Colonic mucosa (tissue), 4 donors: ENCODE measurements around the gene KIAA1217. TPM values are rescaled to one million over a fixed set of nuclear protein-coding genes. Genes with fewer than 3 reads are reported as not detected.

Experiments used
- DNase-seq: peaks from one replicate; pipeline ENCODE4 v3.0.0-alpha.2; 2020
- H3K27ac ChIP-seq: fragments of 200-600 bp; one replicate; pipeline ENCODE4 v1.8.0; 2021
- H3K27me3 ChIP-seq: fragments of 200-600 bp; one replicate; pipeline ENCODE4 v1.8.0; 2021
- H3K36me3 ChIP-seq: fragments of 200-600 bp; one replicate; pipeline ENCODE4 v1.8.0; 2021
- H3K4me1 ChIP-seq: fragments of 200-600 bp; one replicate; pipeline ENCODE4 v1.8.0; 2021; ENCODE audit warnings: mild to moderate bottlenecking
- H3K4me3 ChIP-seq: fragments of 200-600 bp; one replicate; pipeline ENCODE4 v1.8.0; 2021
- H3K9ac ChIP-seq, 2 donors: one replicate each; pipeline ENCODE4 v1.7.0; 2013; ENCODE audit warnings: control low read depth in 2 of 2, low read depth in 2 of 2, low read length in 2 of 2
- H3K9me3 ChIP-seq: fragments of 200-600 bp; one replicate; pipeline ENCODE4 v1.8.0; 2021
- intact Hi-C: fragments of 100-400 bp; cut with DNase I; formaldehyde crosslinking; loops from one replicate; pipeline ENCODE4 v1.14.1; 2022
- total RNA-seq, 2 donors: library from RNA; stranded (reverse); fragmentation: NEBNext Ultra II Directional in 1 of 2; extraction: Animal tissue kit (Norgen Biotek cat#: 25700) in 1 of 2; gene quantifications; one replicate each; pipeline ENCODE4 v1.2.1, GENCODE V29; 2021
- TF ChIP-seq, protein P1 (sequence below): fragments of 200-600 bp; IDR thresholded peaks from one replicate; pipeline ENCODE4 v1.8.0; 2022; ENCODE audit warnings: antibody characterized with exemption, mild to moderate bottlenecking
- donor health status: healthy.
- donor health status: DM: no; HTN: no; CAD: no.
- donor health status: DM: no; HTN: no; CAD: no.

KIAA1217 gene
- total RNA-seq, 2 donors from 2014 or later, result 34.2 to 61.2 TPM

DNA sequence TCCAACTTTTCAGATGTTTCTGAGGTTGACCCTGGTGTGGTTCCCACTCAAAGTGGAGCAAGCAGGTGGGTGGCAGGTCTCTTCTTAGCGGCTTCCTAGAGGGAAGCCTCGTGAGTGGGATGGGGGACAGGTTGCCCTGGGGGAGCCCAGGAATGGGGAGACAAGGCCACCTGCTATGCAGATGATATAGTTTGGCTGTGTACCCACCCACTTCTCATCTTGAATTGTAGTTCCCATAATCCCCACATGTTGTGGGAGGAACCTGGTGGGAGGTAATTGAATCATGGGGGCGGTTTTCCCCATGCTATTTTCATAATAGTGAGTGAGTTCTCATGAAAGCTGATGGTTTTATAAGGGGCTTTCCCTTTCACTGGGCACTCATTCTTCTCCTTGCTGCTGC, 68.3 kb downstream of the KIAA1217 start:
- no peaks in the 10 kb centered on the region for H3K27me3 ChIP-seq
- TF ChIP-seq, protein P1, sequence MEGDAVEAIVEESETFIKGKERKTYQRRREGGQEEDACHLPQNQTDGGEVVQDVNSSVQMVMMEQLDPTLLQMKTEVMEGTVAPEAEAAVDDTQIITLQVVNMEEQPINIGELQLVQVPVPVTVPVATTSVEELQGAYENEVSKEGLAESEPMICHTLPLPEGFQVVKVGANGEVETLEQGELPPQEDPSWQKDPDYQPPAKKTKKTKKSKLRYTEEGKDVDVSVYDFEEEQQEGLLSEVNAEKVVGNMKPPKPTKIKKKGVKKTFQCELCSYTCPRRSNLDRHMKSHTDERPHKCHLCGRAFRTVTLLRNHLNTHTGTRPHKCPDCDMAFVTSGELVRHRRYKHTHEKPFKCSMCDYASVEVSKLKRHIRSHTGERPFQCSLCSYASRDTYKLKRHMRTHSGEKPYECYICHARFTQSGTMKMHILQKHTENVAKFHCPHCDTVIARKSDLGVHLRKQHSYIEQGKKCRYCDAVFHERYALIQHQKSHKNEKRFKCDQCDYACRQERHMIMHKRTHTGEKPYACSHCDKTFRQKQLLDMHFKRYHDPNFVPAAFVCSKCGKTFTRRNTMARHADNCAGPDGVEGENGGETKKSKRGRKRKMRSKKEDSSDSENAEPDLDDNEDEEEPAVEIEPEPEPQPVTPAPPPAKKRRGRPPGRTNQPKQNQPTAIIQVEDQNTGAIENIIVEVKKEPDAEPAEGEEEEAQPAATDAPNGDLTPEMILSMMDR, result no peak
- H3K4me3 ChIP-seq, result no peak overlapping the region
- DNase-seq, result no peak
- intact Hi-C loops, result no loop called here
- H3K9ac ChIP-seq, result no peak overlapping the region
- H3K36me3 ChIP-seq, result no peaks in the 10 kb centered on the region
- H3K27ac ChIP-seq, result no peak overlapping the region
- H3K4me1 ChIP-seq, result no peaks in the 10 kb centered on the region
- H3K9me3 ChIP-seq, result no peaks in the 10 kb centered on the region

DNA sequence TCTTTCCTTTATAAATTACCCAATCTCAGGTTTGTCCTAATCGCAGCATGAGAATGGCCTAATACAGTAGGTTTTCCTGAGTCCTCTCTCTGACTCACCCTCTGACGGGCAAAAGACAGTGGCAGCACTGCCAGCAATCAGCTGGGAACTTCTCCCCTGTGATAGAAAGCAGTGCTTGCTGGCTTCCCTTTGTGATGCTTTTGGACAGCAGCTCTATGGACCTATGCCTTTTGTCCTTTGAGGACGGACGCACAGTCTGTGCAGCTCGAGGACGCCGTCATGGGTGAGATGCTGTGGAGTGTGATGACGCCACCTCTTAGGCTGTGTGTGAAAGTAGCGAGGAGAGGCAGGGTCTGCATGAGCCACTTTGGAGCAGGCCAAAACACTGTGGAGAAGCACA, 68.8 kb downstream of the KIAA1217 start:
- H3K27me3 ChIP-seq, result no peaks in the 10 kb centered on the region
- intact Hi-C loops, result no loop called here
- no peaks in the 10 kb centered on the region for H3K36me3 ChIP-seq
- H3K9me3 ChIP-seq, result no peaks in the 10 kb centered on the region
- DNase-seq, result no peak
- no peak overlapping the region for H3K4me3 ChIP-seq
- TF ChIP-seq, protein P1, result no peak
- H3K4me1 ChIP-seq, result no peaks in the 10 kb centered on the region
- no peak overlapping the region for H3K27ac ChIP-seq
- H3K9ac ChIP-seq, result no peak overlapping the region

DNA sequence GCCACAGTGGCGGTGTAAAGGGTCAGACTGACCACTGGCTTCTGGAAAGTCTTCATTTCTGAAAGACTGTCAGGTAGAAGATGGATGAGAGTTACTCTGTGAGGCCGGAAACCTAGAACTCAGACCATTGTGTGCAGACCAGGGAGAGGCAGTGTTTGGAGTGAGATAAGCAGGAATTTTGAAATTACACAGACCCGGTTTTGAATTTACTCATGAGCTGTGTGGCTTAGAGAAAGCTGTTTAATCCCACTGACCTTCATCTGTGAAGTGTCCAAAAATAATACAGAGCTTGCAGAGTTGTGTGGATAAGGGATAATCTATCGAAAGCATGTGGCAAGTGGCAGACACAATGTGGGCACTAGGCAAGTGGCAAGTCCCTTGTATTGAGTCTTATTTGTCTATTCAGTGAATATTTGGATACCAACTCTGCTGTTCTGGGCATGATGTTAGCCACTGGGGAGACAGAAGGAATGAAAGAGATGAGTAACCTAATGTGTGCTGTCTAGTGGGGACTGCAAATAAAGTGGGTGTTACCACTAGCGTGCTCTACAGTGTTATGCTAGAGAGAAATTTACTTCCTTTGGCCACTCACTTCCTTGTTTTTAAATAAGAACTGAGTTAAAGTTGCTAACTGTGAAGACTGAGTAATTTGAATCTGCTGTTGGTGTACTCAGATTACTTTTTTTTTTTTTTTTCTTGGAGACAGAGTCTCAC, 69.4 kb downstream of the KIAA1217 start:
- H3K27ac ChIP-seq, result no peak overlapping the region
- no peaks in the 10 kb centered on the region for H3K36me3 ChIP-seq
- no peaks in the 10 kb centered on the region for H3K9me3 ChIP-seq
- H3K4me3 ChIP-seq, result no peak overlapping the region
- TF ChIP-seq, protein P1, result no peak
- no peaks in the 10 kb centered on the region for H3K4me1 ChIP-seq
- intact Hi-C loops, result no loop called here
- H3K9ac ChIP-seq, result no peak overlapping the region
- H3K27me3 ChIP-seq, result no peaks in the 10 kb centered on the region
- no peak for DNase-seq

DNA sequence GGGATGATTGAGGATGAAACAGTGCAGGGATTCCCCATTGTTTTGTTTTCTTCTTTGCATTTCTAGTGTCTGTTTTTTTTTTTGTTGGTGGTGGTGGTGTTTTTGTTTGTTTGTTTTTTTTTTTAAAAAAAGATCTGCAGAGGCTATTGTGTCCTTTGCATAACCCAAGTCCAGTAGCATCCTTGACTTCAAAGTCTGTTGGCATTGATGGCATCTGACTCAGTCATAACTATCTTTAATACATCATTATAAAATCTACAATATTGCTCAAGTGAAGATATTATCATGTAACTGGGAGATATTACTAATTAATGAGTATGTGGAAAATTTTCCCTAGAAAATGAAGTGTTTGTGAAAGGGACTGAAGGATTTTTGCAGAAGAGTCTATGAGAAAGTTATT, 70.2 kb downstream of the KIAA1217 start:
- no peak overlapping the region for H3K4me3 ChIP-seq
- no peaks in the 10 kb centered on the region for H3K27me3 ChIP-seq
- DNase-seq, result no peak
- H3K36me3 ChIP-seq, result no peaks in the 10 kb centered on the region
- H3K9ac ChIP-seq, result no peak overlapping the region
- no peaks in the 10 kb centered on the region for H3K9me3 ChIP-seq
- intact Hi-C loops, result no loop called here
- H3K27ac ChIP-seq, result no peak overlapping the region
- TF ChIP-seq, protein P1, result no peak
- no peaks in the 10 kb centered on the region for H3K4me1 ChIP-seq

DNA sequence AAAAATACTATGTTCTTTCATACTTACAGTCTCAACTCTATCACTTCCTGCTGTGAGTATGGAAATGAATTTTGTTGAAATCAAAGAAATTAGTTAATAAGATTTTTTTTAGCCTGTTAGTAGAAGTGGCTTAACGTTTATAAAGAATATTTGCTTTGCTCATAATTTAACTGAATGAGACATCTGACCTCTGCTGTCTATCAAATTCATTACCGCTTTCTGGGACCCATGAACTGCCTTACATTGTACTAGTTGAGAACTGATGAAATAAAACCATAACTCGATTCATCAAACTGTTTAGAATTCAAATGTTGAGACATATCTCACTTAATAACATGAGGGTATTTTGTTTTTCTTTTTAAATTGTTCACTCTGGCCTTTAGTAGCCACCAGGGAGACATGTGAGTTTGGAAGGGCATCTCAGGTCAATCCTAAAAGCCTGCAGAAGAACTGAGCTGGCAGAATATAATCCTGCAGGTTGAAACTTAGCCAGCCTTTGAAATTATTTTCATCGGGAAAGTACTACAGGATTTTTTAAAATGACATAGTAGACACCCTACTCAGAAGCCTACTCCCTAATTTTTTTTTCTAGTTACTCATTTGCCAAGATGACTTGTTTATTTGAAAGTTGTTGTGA, 78.7 kb downstream of the KIAA1217 start:
- H3K9me3 ChIP-seq, result no peaks in the 10 kb centered on the region
- H3K9ac ChIP-seq, result no peak overlapping the region
- intact Hi-C loops, result no loop called here
- DNase-seq, result no peak
- H3K27ac ChIP-seq, result no peak overlapping the region
- H3K27me3 ChIP-seq, result no peaks in the 10 kb centered on the region
- H3K36me3 ChIP-seq, result no peaks in the 10 kb centered on the region
- H3K4me1 ChIP-seq, result no peaks in the 10 kb centered on the region
- no peak overlapping the region for H3K4me3 ChIP-seq
- TF ChIP-seq, protein P1, result no peak
